WTC11 (cell line): ENCODE data around the gene TMEM120A. TPM values are rescaled to one million over a fixed set of nuclear protein-coding genes. Genes with fewer than 3 reads are reported as not detected.

Source experiments
- ATAC-seq: fragments of 200-7000 bp; cut with Tn5 transposase; 2 replicates; pipeline ENCODE4 v1.10.0; 2021; ENCODE audit warnings: mild to moderate bottlenecking, moderate library complexity
- CTCF ChIA-PET: fragments of 300-600 bp; sonication (Branson Sonifier 250); formaldehyde crosslinking; loops from one replicate; lab custom pipeline; 2021; ENCODE audit warnings: antibody characterized with exemption; lab: Charles Lee
- POLR2A ChIA-PET: fragments of 350-600 bp; sonication (Branson Sonifier 250); formaldehyde crosslinking; loops from one replicate; lab custom pipeline; 2021; ENCODE audit warnings: antibody characterized with exemption; lab: Charles Lee
- DNase-seq: peaks from one replicate; pipeline ENCODE4 v3.0.0; 2021; ENCODE audit warnings: low spot score
- H3K27ac Mint-ChIP-seq: 2 replicates; pipeline ENCODE4 v1.8.0; 2021; ENCODE audit warnings: mixed read lengths
- H3K27me3 Mint-ChIP-seq: 2 replicates; pipeline ENCODE4 v1.8.0; 2021; ENCODE audit warnings: low read depth, mild to moderate bottlenecking, moderate library complexity, mixed read lengths
- H3K36me3 Mint-ChIP-seq: 2 replicates; pipeline ENCODE4 v1.8.0; 2021; ENCODE audit warnings: mixed read lengths
- H3K4me1 Mint-ChIP-seq: 2 replicates; pipeline ENCODE4 v1.8.0; 2022; ENCODE audit warnings: mixed read lengths
- H3K4me3 Mint-ChIP-seq: 2 replicates; pipeline ENCODE4 v1.8.0; 2021; ENCODE audit warnings: mild to moderate bottlenecking, moderate library complexity, mixed read lengths
- H3K9me3 Mint-ChIP-seq: 2 replicates; pipeline ENCODE4 v1.8.0; 2021; ENCODE audit warnings: mixed read lengths
- AFF4 ChIP-seq: sonication (generic); formaldehyde crosslinking; IDR thresholded peaks from 2 replicates; pipeline ENCODE4 v1.8.1; 2023; ENCODE audit warnings: mild to moderate bottlenecking, missing genetic modification reagents, borderline replicate concordance
- ARID4B ChIP-seq: sonication (generic); formaldehyde crosslinking; IDR thresholded peaks from 2 replicates; pipeline ENCODE4 v1.8.0; 2023; ENCODE audit warnings: missing genetic modification reagents, mild to moderate bottlenecking, borderline replicate concordance
- CBFB ChIP-seq: sonication (generic); formaldehyde crosslinking; IDR thresholded peaks from 2 replicates; pipeline ENCODE4 v1.8.1; 2022; ENCODE audit warnings: mild to moderate bottlenecking, low read depth, missing genetic modification reagents
- ERG ChIP-seq: fragments of 250-450 bp; sonication (Bioruptor Pico); IDR thresholded peaks from 2 replicates; pipeline ENCODE4 v1.8.0; 2021; ENCODE audit warnings: mild to moderate bottlenecking
- FOXJ3 ChIP-seq: sonication (generic); formaldehyde crosslinking; IDR thresholded peaks from 2 replicates; pipeline ENCODE4 v1.9.0; 2021; ENCODE audit warnings: missing genetic modification reagents, mild to moderate bottlenecking, borderline replicate concordance
- GABPB1 ChIP-seq: sonication (generic); formaldehyde crosslinking; IDR thresholded peaks from 2 replicates; pipeline ENCODE4 v1.8.1; 2023; ENCODE audit warnings: mild to moderate bottlenecking, missing genetic modification reagents
- IRF1 ChIP-seq: sonication (generic); formaldehyde crosslinking; IDR thresholded peaks from 2 replicates; pipeline ENCODE4 v1.8.0; 2023; ENCODE audit warnings: missing genetic modification reagents
- JUN ChIP-seq: sonication (generic); formaldehyde crosslinking; IDR thresholded peaks from 2 replicates; pipeline ENCODE4 v1.8.0; 2023; ENCODE audit warnings: mild to moderate bottlenecking, missing genetic modification reagents
- NFYB ChIP-seq: sonication (generic); formaldehyde crosslinking; conservative IDR thresholded peaks from 2 replicates; pipeline ENCODE4 v1.8.0; 2022; ENCODE audit warnings: low read depth, missing genetic modification reagents
- NR1H2 ChIP-seq: sonication (generic); formaldehyde crosslinking; IDR thresholded peaks from 2 replicates; pipeline ENCODE4 v1.9.0; 2021; ENCODE audit warnings: mild to moderate bottlenecking, moderate library complexity, missing genetic modification reagents
- RELA ChIP-seq: sonication (generic); formaldehyde crosslinking; IDR thresholded peaks from 2 replicates; pipeline ENCODE4 v1.8.1; 2022; ENCODE audit warnings: missing genetic modification reagents, mild to moderate bottlenecking, borderline replicate concordance
- USF2 ChIP-seq: sonication (generic); formaldehyde crosslinking; IDR thresholded peaks from 2 replicates; pipeline ENCODE4 v1.8.1; 2023; ENCODE audit warnings: mild to moderate bottlenecking, missing genetic modification reagents, moderate library complexity
- ZNF219 ChIP-seq: sonication (generic); formaldehyde crosslinking; IDR thresholded peaks from 2 replicates; pipeline ENCODE4 v1.8.0; 2023; ENCODE audit warnings: missing genetic modification reagents, mild to moderate bottlenecking, borderline replicate concordance
- ZNF263 ChIP-seq: sonication (generic); formaldehyde crosslinking; IDR thresholded peaks from 2 replicates; pipeline ENCODE4 v1.8.1; 2022; ENCODE audit warnings: low read depth, mild to moderate bottlenecking, moderate library complexity, missing genetic modification reagents
- ZNF396 ChIP-seq: fragments of 250-450 bp; sonication (Bioruptor Pico); IDR thresholded peaks from 2 replicates; pipeline ENCODE4 v1.8.0; 2021; ENCODE audit warnings: mild to moderate bottlenecking, moderate library complexity, borderline replicate concordance
- ZNF423 ChIP-seq: fragments of 250-450 bp; sonication (Bioruptor Pico); IDR thresholded peaks from 2 replicates; pipeline ENCODE4 v2.1.2; 2022; ENCODE audit warnings: mild to moderate bottlenecking, moderate library complexity
- ZNF532 ChIP-seq: fragments of 250-450 bp; sonication (Bioruptor Pico); IDR thresholded peaks from 2 replicates; pipeline ENCODE4 v1.9.0; 2021; ENCODE audit warnings: mild to moderate bottlenecking, borderline replicate concordance
- ZNF671 ChIP-seq: fragments of 250-450 bp; sonication (Bioruptor Pico); IDR thresholded peaks from 2 replicates; pipeline ENCODE4 v1.8.0; 2021; ENCODE audit warnings: mild to moderate bottlenecking
- ZSCAN18 ChIP-seq: fragments of 250-450 bp; sonication (Bioruptor Pico); IDR thresholded peaks from 2 replicates; pipeline ENCODE4 v2.1.2; 2022; ENCODE audit warnings: mild to moderate bottlenecking, moderate library complexity
- total RNA-seq: library from RNA; stranded (reverse); gene quantifications from 3 replicates; pipeline ENCODE4 v1.2.3, GENCODE V29; 2021

Gene TMEM120A
- total RNA-seq, 1 experiment from 2014 or later, result 21.9 TPM

GRCh38 chr7:76040126-76040525 is 45.7 kb upstream of the TMEM120A start (continued):
- TF ChIP-seq ARID4B (CRISPR knock-in tag) (no peak), GABPB1 (no peak), CBFB (CRISPR knock-in tag) (no peak), JUN (CRISPR knock-in tag) (no peak), ZNF219 (CRISPR knock-in tag) (no peak), ZNF396 (CRISPR knock-in tag) (no peak), ZNF263 (CRISPR knock-in tag) (no peak), ZNF671 (CRISPR knock-in tag) (no peak), ZSCAN18 (CRISPR knock-in tag) (no peak), USF2 (CRISPR knock-in tag) (no peak), RELA (CRISPR knock-in tag) (no peak)

- no peaks in the 10 kb centered on the region for H3K9me3 Mint-ChIP-seq
- no peak overlapping the region for H3K27ac Mint-ChIP-seq
- no peak for ATAC-seq
- TF ChIP-seq ERG (CRISPR knock-in tag), result no peak
- TF ChIP-seq IRF1 (CRISPR knock-in tag), result no peak
- TF ChIP-seq ZNF423 (CRISPR knock-in tag), result no peak
- no peak for TF ChIP-seq AFF4 (CRISPR knock-in tag)
- no peak for TF ChIP-seq ZNF263 (CRISPR knock-in tag)
- no peak for TF ChIP-seq NFYB (CRISPR knock-in tag)
- TF ChIP-seq FOXJ3, result no peak
- TF ChIP-seq ZNF532 (CRISPR knock-in tag), result no peak
- TF ChIP-seq ZNF396 (CRISPR knock-in tag), result no peak
- no peak for TF ChIP-seq NR1H2 (CRISPR knock-in tag)
Measured at GRCh38 chr7:76037310-76037709, 42.9 kb upstream of the TMEM120A start.

More at GRCh38 chr7:76037310-76037709, 42.9 kb upstream of the TMEM120A start:
- Mint-ChIP-seq H3K4me3 (no peak overlapping the region), H3K4me1 (no peaks in the 10 kb centered on the region), H3K36me3 (no peaks in the 10 kb centered on the region), H3K27me3 (no peaks in the 10 kb centered on the region)
- DNase-seq, result no peak
- CTCF ChIA-PET, result interaction anchor here (0.8 to 1.2 kb wide), 3 partner anchors 10 to 277 kb away, joined by 3 to 4 read pairs (median 3); partner anchors contain the start of genes MDH2 and STYXL1
- POLR2A ChIA-PET, result interaction anchor here (1.9 kb wide), 1 partner anchor 10 kb away, joined by 5 read pairs; the partner anchor contains the start of genes MDH2 and STYXL1
